T-helper 17 cell (primary cell): ENCODE measurements around the gene ITGA11. TPM values are rescaled to one million over a fixed set of nuclear protein-coding genes. Genes with fewer than 3 reads are reported as not detected.

ENCODE experiments used
- ATAC-seq: fragments of 150-1000 bp; cut with Tn5 transposase; 2 replicates; pipeline ENCODE4 v1.10.0; 2021; ENCODE audit warnings: mild to moderate bottlenecking, moderate library complexity
- DNase-seq, 3 donors: peaks; one replicate each; pipeline versions ENCODE4 v3.0.0 to v3.0.0-alpha.2; 2020 to 2021
- H3K9me3 ChIP-seq: one replicate; pipeline ENCODE4 v1.7.0; 2013; ENCODE audit warnings: low read length, mild to moderate bottlenecking; ENCODE audit not compliant: control insufficient read depth, poor library complexity, severe bottlenecking
- H3K27ac Mint-ChIP-seq: one replicate; pipeline ENCODE4 v1.8.0; 2022; ENCODE audit warnings: mild to moderate bottlenecking, moderate library complexity, mixed read lengths
- H3K27me3 Mint-ChIP-seq: one replicate; pipeline ENCODE4 v1.8.0; 2022; ENCODE audit warnings: mixed read lengths
- H3K36me3 Mint-ChIP-seq: one replicate; pipeline ENCODE4 v1.8.0; 2022; ENCODE audit warnings: low read depth, mixed read lengths
- H3K4me1 Mint-ChIP-seq: one replicate; pipeline ENCODE4 v1.8.0; 2022; ENCODE audit warnings: mild to moderate bottlenecking, mixed read lengths
- H3K4me3 Mint-ChIP-seq: one replicate; pipeline ENCODE4 v1.8.0; 2022; ENCODE audit warnings: mild to moderate bottlenecking, moderate library complexity, mixed read lengths
- total RNA-seq, 4 donors: library from RNA in 2 of 4; stranded (reverse) in 2 of 4; gene quantifications; one replicate each; pipeline ENCODE4 v1.2.3 and lab custom pipeline; 2022 to 2026

ITGA11 gene
- total RNA-seq, 2 donors from 2014 or later = 0.17 TPM; not detected in 1

GRCh38 chr15:68373028-68373427 is 58.9 kb downstream of the ITGA11 start:
- peaks cover 13% of the 10 kb centered on the region for H3K27me3 Mint-ChIP-seq
- no peaks in the 10 kb centered on the region for H3K9me3 ChIP-seq
- no peaks in the 10 kb centered on the region for H3K4me1 Mint-ChIP-seq
- H3K36me3 Mint-ChIP-seq = no peaks in the 10 kb centered on the region
- H3K4me3 Mint-ChIP-seq = no peak overlapping the region
- DNase-seq = no peak
- ATAC-seq = no peak
- no peak overlapping the region for H3K27ac Mint-ChIP-seq

- H3K9me3 ChIP-seq = no peaks in the 10 kb centered on the region
- H3K27me3 Mint-ChIP-seq = peaks cover 17% of the 10 kb centered on the region
- H3K4me3 Mint-ChIP-seq = no peak overlapping the region
- H3K4me1 Mint-ChIP-seq = no peaks in the 10 kb centered on the region
- H3K36me3 Mint-ChIP-seq = no peaks in the 10 kb centered on the region
- H3K27ac Mint-ChIP-seq = no peak overlapping the region
- no peak for ATAC-seq
- no peak for DNase-seq
These were observed 59.6 kb downstream of the ITGA11 start for GRCh38 chr15:68372291-68372811.

- no peaks in the 10 kb centered on the region for H3K36me3 Mint-ChIP-seq
- DNase-seq (no peak), ATAC-seq (no peak)
- H3K4me1 Mint-ChIP-seq = no peaks in the 10 kb centered on the region
- H3K27ac Mint-ChIP-seq = no peak overlapping the region
- H3K27me3 Mint-ChIP-seq = peaks cover 19% of the 10 kb centered on the region
- H3K4me3 Mint-ChIP-seq = no peak overlapping the region
- H3K9me3 ChIP-seq = no peaks in the 10 kb centered on the region
These were observed 60.1 kb downstream of the ITGA11 start for GRCh38 chr15:68371851-68372250.

- ATAC-seq (no peak), DNase-seq (no peak)
- Mint-ChIP-seq H3K27ac (no peak overlapping the region), H3K36me3 (no peaks in the 10 kb centered on the region), H3K27me3 (peaks cover 19% of the 10 kb centered on the region), H3K4me3 (no peak overlapping the region), H3K4me1 (no peaks in the 10 kb centered on the region)
- no peaks in the 10 kb centered on the region for H3K9me3 ChIP-seq
These were observed 60.8 kb downstream of the ITGA11 start for GRCh38 chr15:68371160-68371559.

GRCh38 chr15:68370768-68371151 is 61.2 kb downstream of the ITGA11 start:
- Mint-ChIP-seq H3K36me3 (no peaks in the 10 kb centered on the region), H3K27me3 (peaks cover 19% of the 10 kb centered on the region), H3K27ac (no peak overlapping the region), H3K4me3 (no peak overlapping the region), H3K4me1 (no peaks in the 10 kb centered on the region)
- no peak for ATAC-seq
- no peak for DNase-seq
- no peaks in the 10 kb centered on the region for H3K9me3 ChIP-seq

- no peak for ATAC-seq
- Mint-ChIP-seq H3K27ac (no peak overlapping the region), H3K4me1 (no peaks in the 10 kb centered on the region)
These were observed 61.8 kb downstream of the ITGA11 start for GRCh38 chr15:68369931-68370767.

GRCh38 chr15:68368731-68369435 is 63.1 kb downstream of the ITGA11 start:
- no peaks in the 10 kb centered on the region for H3K36me3 Mint-ChIP-seq
- DNase-seq = no peak
- no peak for ATAC-seq
- H3K9me3 ChIP-seq = no peaks in the 10 kb centered on the region
- no peak overlapping the region for H3K27ac Mint-ChIP-seq
- no peak overlapping the region for H3K4me3 Mint-ChIP-seq
- peaks cover 19% of the 10 kb centered on the region for H3K27me3 Mint-ChIP-seq
- no peaks in the 10 kb centered on the region for H3K4me1 Mint-ChIP-seq

More at GRCh38 chr15:68369931-68370767, 61.8 kb downstream of the ITGA11 start:
- no peak for DNase-seq
- H3K27me3 Mint-ChIP-seq = peaks cover 19% of the 10 kb centered on the region
- no peaks in the 10 kb centered on the region for H3K36me3 Mint-ChIP-seq
- no peak overlapping the region for H3K4me3 Mint-ChIP-seq
- no peaks in the 10 kb centered on the region for H3K9me3 ChIP-seq

GRCh38 chr15:68367992-68368391 is 64.0 kb downstream of the ITGA11 start:
- H3K4me3 Mint-ChIP-seq = no peak overlapping the region
- H3K27ac Mint-ChIP-seq = no peak overlapping the region
- no peak for DNase-seq
- H3K27me3 Mint-ChIP-seq = peaks cover 19% of the 10 kb centered on the region
- H3K36me3 Mint-ChIP-seq = no peaks in the 10 kb centered on the region
- no peak for ATAC-seq
- no peaks in the 10 kb centered on the region for H3K9me3 ChIP-seq
- H3K4me1 Mint-ChIP-seq = no peaks in the 10 kb centered on the region

GRCh38 chr15:68367226-68367625 is 64.7 kb downstream of the ITGA11 start:
- no peaks in the 10 kb centered on the region for H3K9me3 ChIP-seq
- ATAC-seq (no peak), DNase-seq (no peak)
- no peak overlapping the region for H3K27ac Mint-ChIP-seq
- no peaks in the 10 kb centered on the region for H3K4me1 Mint-ChIP-seq
- H3K4me3 Mint-ChIP-seq = no peak overlapping the region
- peaks cover 19% of the 10 kb centered on the region for H3K27me3 Mint-ChIP-seq
- no peaks in the 10 kb centered on the region for H3K36me3 Mint-ChIP-seq

GRCh38 chr15:68366314-68366713 is 65.6 kb downstream of the ITGA11 start:
- Mint-ChIP-seq H3K4me1 (no peaks in the 10 kb centered on the region), H3K4me3 (no peak overlapping the region), H3K27me3 (peaks cover 19% of the 10 kb centered on the region), H3K27ac (no peak overlapping the region), H3K36me3 (no peaks in the 10 kb centered on the region)
- ATAC-seq (no peak), DNase-seq (no peak)
- H3K9me3 ChIP-seq = no peaks in the 10 kb centered on the region

GRCh38 chr15:68365770-68366169 is 66.2 kb downstream of the ITGA11 start:
- no peaks in the 10 kb centered on the region for H3K9me3 ChIP-seq
- peaks cover 19% of the 10 kb centered on the region for H3K27me3 Mint-ChIP-seq
- H3K4me3 Mint-ChIP-seq = no peak overlapping the region
- no peak for DNase-seq
- ATAC-seq = no peak
- H3K4me1 Mint-ChIP-seq = no peaks in the 10 kb centered on the region
- no peak overlapping the region for H3K27ac Mint-ChIP-seq
- H3K36me3 Mint-ChIP-seq = no peaks in the 10 kb centered on the region

GRCh38 chr15:68365140-68365745 is 66.7 kb downstream of the ITGA11 start:
- no peak for DNase-seq
- Mint-ChIP-seq H3K27me3 (peaks cover 19% of the 10 kb centered on the region), H3K36me3 (no peaks in the 10 kb centered on the region), H3K4me3 (no peak overlapping the region), H3K27ac (no peak overlapping the region), H3K4me1 (no peaks in the 10 kb centered on the region)
- no peak for ATAC-seq
- no peaks in the 10 kb centered on the region for H3K9me3 ChIP-seq

GRCh38 chr15:68364660-68365035 is 67.3 kb downstream of the ITGA11 start:
- Mint-ChIP-seq H3K27me3 (peaks cover 17% of the 10 kb centered on the region), H3K4me1 (no peaks in the 10 kb centered on the region), H3K36me3 (no peaks in the 10 kb centered on the region), H3K27ac (no peak overlapping the region), H3K4me3 (no peak overlapping the region)
- no peak for ATAC-seq
- no peak for DNase-seq
- H3K9me3 ChIP-seq = no peaks in the 10 kb centered on the region
